Urinary bladder (tissue), 4 donors: ENCODE measurements around the gene DIRAS1. TPM values are rescaled to one million over a fixed set of nuclear protein-coding genes. Genes with fewer than 3 reads are reported as not detected.

ENCODE experiments used
- DNase-seq: peaks from one replicate; pipeline ENCODE4 v3.0.0-alpha.2; 2015; ENCODE audit errors: extremely low spot score
- H3K27ac ChIP-seq: one replicate; pipeline ENCODE4 v1.5.1; 2013; ENCODE audit warnings: low read depth, mild to moderate bottlenecking, moderate library complexity
- H3K36me3 ChIP-seq: one replicate; pipeline ENCODE4 v1.6.1; 2013; ENCODE audit warnings: mild to moderate bottlenecking, moderate library complexity; ENCODE audit not compliant: insufficient read depth
- H3K4me1 ChIP-seq: one replicate; pipeline ENCODE4 v1.6.1; 2013; ENCODE audit warnings: mild to moderate bottlenecking, moderate library complexity; ENCODE audit not compliant: insufficient read depth
- H3K4me3 ChIP-seq: one replicate; pipeline ENCODE4 v1.5.1; 2013; ENCODE audit warnings: low read depth, low read length
- WGBS: extraction: QIAGEN DNeasy Blood & Tissue Kit; methylation state at CpG from one replicate; pipeline ENCODE4 v1.1.7; 2013; 5-methylcytosine and 5-hydroxymethylcytosine counted together
- polyA plus RNA-seq: library from polyadenylated mRNA; stranded (reverse); fragments of 200-250 nt; gene quantifications from one replicate; pipeline ENCODE4 v1.2.3, GENCODE V29; 2013
- total RNA-seq: library from RNA; depleted of rRNA; stranded (reverse); fragments of >200 nt; gene quantifications from one replicate; pipeline ENCODE4 v1.2.3, GENCODE V29; 2014
- donor health status: healthy with polysubstance abuse.
- donor health status: healthy.

The DIRAS1 gene
- total and polyA plus RNA-seq, 2 donors: 3.2 to 13.3 TPM

DNA sequence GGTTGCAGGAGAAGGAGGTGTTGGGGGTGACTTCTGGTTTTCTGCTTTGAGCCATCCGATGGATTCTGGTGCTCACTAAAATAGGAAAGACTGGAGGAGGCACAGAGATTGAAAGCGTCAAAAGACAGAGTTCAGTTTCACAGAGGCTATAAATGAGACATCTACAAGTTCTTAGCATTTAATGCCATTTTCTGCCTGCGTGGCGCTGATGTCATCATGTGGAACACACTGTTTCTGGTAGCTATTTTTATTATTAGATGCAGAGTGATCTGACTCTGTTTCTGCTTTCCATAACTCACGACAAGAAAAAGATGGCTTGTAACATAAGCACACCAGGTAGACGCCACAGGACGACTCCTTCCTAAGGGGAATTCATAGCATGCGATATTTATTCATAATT is 21.9 kb upstream of the DIRAS1 start:
- Histone ChIP-seq H3K36me3 (no peaks in the 10 kb centered on the region), H3K4me3 (no peak overlapping the region), H3K4me1 (no peaks in the 10 kb centered on the region), H3K27ac (no peak overlapping the region)
- no peak for DNase-seq
- WGBS: 72% methylated on average over 8 of the region's 8 CpGs

DNA sequence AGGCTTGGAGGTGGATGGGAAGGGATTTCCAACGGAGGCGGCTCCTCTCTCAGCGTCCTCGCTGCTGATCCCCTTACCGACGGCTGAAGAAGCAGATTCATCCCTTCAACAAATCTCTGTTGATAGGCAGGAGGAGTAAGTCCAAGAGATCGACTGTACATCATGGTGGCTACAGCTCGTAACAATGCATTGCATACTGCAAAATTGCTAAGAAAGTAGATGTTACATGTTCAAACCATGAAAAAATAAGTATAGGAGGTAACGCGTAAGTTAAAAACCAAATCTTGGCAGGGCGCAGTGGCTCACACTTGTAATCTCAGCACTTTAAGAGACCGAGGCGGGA is 19.1 kb upstream of the DIRAS1 start:
- WGBS: 44% methylated on average over 13 of the region's 13 CpGs
- no peak overlapping the region for H3K4me3 ChIP-seq

DNA sequence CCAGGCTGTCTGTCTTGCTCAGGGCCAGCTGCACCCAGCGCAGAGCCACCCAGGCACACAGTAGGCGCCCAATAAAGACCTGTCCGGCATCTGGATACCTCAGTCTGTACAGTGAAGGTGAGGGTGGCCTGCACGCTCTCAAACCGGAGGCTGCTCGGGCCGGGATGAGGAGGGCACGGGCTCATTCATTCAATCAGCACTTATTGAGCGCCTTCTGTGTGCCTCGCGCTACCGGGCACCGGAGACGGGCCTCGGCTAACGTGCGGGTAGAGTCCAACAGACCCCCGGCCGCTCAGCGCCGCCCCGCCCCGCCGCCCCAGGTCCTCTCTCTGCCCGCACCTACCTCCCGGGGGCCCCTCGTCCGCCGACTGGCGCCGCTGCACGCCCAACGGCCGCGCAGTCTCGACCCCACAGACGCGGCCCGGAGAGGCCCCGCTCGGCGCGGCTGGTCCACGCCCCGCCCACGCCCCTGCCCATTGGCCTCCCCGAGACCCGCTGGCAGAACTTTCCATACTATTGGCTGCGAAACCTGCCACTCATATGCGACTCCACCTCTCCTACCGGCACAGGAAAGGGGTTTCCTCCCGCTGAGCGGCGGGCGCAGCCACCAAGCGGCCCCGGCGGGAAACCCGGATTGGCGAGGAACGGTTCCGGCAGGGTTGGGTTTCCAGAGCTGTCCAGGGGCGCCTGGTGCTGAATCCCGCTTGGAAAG is 18.6 kb upstream of the DIRAS1 start, which contains the start of gene SLC39A3:
Gene SLC39A3, minus strand, starts transcription at position 416 of the 712 bp plus-strand sequence. CDS start 2,760 bp downstream, outside the sequence.
- Histone ChIP-seq H3K4me3 (peak within 1 kb of the TSS; percentile 97), H3K27ac (no peak within 1 kb of the TSS), H3K4me1 (no peaks in the 10 kb centered on the region), H3K36me3 (peaks cover 2% of the 10 kb centered on the region)
- under 1% methylated on average over 64 of the region's 64 CpGs for whole genome bisulfite sequencing
- peak; percentile 95 for DNase-seq

More for the DNA sequence above, 19.1 kb upstream of the DIRAS1 start:
- H3K27ac ChIP-seq: no peak overlapping the region
- H3K4me1 ChIP-seq: no peaks in the 10 kb centered on the region
- peaks cover 2% of the 10 kb centered on the region for H3K36me3 ChIP-seq
- DNase-seq: no peak

DNA sequence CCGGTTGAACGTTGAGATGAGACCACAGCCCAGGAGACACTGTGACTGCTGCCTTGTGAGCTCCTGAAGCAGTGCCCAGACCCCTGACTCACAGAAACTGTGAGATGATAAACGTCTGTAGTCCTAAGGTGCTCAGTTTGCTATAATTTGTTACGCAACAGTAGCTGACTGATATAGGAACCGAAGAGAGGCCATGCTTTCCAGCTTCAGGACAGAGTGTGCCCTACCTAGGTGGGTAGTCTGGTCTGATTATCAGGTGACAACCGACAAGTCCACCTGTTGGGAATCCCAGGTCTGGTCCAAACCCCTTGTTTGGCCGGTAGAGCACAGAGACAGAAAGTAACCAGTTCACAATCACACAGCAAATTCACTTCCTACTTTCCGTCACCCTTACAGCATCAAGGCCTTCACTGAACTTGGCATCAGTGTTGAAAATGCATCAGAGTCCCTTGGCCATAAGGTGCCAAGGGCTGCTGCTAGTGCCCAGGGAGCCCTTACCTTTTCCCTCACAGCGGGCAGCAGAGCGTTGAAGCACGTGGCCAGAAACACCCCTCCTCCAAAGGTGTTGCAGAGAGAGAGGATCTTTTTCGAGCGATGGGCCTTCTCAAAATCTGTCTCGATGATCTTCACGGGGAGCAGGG is 15.5 kb upstream of the DIRAS1 start:
- H3K27ac ChIP-seq: no peak overlapping the region
- H3K4me1 ChIP-seq: no peaks in the 10 kb centered on the region
- peaks cover 2% of the 10 kb centered on the region for H3K36me3 ChIP-seq
- 96% methylated on average over 15 of the region's 15 CpGs for WGBS
- H3K4me3 ChIP-seq: no peak overlapping the region
- DNase-seq: no peak

DNA sequence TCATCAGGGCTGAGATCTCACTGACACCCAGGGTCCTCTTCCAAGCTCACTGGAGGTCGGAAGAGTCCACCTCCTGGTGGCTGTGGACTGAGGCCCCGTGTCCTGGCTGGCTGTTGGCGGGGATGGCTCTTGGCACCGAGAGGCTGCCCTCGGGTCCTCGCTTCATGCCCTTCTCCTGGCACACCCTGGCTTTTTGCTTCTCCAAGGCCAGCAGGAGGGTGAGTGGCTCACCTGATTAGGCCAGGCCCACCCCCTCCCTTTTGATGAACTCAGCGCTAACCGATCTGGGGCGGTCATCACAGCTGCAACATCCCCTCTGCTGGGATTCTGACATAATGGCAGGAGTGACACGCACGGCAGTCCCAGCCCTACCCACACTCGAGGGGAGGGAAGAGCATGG is 14.2 kb upstream of the DIRAS1 start:
- WGBS: 96% methylated on average over 12 of the region's 12 CpGs
- no peak overlapping the region for H3K27ac ChIP-seq

DNA sequence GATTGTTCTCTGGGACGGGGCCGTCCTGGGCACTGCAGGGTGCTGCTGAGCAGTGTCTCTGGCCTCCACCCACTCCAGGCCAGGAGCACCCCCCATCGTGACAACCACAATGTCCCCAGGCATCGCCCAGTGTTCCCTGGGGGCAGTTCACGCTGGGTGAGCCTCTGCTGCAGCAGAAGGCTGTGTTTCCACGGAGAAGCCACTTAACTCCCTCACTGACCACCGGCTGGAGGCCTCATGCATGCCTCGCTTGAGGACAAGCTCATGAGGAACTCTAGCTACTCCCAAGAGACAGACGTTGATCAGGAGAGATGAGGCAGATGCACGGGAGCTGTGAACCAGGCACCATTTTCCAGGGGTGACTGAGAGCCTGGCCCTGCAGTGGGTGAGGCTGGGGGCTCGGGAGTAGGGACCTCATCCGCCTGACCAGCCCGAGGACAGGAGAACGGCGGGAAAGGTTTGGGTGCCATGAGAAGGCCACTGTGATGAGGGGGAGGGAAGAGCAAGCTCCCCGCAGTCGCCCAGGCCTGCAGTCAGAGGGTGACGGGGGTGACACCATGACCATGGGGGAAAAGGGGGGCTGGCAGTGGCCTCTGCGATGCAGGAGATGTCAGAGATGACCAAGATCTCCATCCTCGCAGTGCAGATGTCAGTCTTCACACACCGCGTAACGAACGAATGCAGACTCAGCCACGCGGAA is 13.6 kb upstream of the DIRAS1 start:
- no peak overlapping the region for H3K4me3 ChIP-seq
- H3K27ac ChIP-seq: no peak overlapping the region
- 90% methylated on average over 26 of the region's 26 CpGs for WGBS
- no peaks in the 10 kb centered on the region for H3K4me1 ChIP-seq
- peaks cover 2% of the 10 kb centered on the region for H3K36me3 ChIP-seq
- no peak for DNase-seq

More for the DNA sequence above, 14.2 kb upstream of the DIRAS1 start:
- H3K4me3 ChIP-seq: no peak overlapping the region
- H3K36me3 ChIP-seq: peaks cover 2% of the 10 kb centered on the region
- H3K4me1 ChIP-seq: no peaks in the 10 kb centered on the region
- no peak for DNase-seq

DNA sequence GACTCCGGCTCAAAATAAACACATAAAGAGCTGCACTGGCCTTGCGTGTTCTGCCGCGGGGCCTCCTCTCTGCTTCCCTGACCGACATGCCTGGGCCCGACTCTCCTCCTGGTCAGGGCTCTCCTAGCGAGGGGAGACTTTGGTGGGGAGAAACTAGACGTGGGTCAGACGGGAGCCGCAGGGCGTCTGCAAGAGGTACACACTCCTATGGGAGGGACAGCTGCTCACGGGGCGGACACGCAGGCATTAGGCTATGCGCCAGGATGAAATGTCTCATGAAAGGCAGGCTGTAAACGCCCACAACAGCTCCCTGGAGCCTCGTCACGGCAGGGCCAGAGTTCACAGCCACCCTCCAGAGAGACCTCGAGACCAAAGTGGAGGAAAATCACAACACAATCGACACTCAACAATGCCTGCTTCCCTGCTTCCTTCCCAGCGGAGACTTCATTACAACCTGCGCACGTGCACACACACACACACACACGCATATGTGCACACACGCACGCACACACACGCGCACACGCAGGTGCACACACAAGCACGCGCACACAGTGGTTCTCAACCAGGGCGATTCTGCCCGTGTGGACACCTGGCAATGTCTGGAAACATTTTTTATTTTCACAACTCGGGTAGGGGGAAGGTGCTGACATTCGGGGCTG is 12.9 kb upstream of the DIRAS1 start:
- no peak for DNase-seq
- H3K27ac ChIP-seq: no peak overlapping the region
- no peaks in the 10 kb centered on the region for H3K4me1 ChIP-seq
- H3K4me3 ChIP-seq: no peak overlapping the region
- 78% methylated on average over 35 of the region's 35 CpGs for WGBS
- H3K36me3 ChIP-seq: peaks cover 2% of the 10 kb centered on the region

DNA sequence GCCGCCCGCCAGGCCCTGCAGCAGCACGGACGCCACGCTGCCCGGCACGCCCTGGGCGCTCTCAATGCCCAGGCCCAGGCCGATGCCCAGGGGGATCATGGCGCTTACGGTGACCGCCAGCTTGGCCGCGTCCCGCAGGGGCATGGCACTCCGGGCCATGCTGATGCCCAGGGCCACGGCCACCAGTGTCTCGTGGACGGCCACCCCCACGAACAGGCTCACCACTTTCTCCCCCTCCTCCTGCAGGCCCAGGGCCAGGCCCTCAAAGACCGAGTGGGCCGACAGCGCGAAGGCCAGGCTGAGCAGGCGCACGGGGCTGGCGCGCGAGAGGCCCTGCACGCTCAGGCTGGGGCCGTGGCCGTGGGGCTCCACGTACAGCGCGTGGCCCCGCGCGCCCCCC is 11.7 kb upstream of the DIRAS1 start:
- Histone ChIP-seq H3K36me3 (peaks cover 2% of the 10 kb centered on the region), H3K4me1 (no peaks in the 10 kb centered on the region), H3K27ac (no peak overlapping the region), H3K4me3 (no peak overlapping the region)
- WGBS: 95% methylated on average over 38 of the region's 38 CpGs
- no peak for DNase-seq

DNA sequence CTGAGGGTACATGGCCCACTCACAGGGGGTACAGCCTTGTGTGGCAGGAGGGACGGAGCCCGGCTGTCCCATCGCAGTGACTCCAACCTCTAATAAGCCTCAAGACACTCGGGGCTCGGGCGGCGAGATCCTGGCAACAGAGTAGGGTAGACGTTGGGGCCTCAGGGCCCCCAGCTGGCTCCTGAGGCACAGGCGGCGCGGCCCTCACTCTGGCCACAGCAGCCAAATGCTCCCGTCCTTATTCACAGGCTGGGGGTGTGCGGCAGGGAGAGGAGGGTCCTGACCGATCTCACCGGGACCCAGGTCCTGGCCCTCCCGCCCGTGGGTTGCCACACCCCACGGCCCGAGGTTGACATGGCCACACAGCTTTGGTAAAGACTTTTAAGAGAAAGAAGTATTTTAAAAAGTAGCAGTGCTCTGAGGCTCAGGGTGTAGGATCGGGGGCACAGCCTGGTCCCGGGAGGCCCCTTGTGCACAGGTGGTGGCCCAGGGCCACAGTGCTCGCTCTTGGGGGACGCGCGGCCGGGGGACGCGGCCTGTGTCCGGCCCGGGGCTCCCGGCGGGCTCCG is 11.1 kb upstream of the DIRAS1 start:
- Histone ChIP-seq H3K4me1 (no peaks in the 10 kb centered on the region), H3K27ac (no peak overlapping the region), H3K4me3 (no peak overlapping the region), H3K36me3 (peaks cover 2% of the 10 kb centered on the region)
- WGBS: 95% methylated on average over 33 of the region's 33 CpGs
- DNase-seq: no peak

DNA sequence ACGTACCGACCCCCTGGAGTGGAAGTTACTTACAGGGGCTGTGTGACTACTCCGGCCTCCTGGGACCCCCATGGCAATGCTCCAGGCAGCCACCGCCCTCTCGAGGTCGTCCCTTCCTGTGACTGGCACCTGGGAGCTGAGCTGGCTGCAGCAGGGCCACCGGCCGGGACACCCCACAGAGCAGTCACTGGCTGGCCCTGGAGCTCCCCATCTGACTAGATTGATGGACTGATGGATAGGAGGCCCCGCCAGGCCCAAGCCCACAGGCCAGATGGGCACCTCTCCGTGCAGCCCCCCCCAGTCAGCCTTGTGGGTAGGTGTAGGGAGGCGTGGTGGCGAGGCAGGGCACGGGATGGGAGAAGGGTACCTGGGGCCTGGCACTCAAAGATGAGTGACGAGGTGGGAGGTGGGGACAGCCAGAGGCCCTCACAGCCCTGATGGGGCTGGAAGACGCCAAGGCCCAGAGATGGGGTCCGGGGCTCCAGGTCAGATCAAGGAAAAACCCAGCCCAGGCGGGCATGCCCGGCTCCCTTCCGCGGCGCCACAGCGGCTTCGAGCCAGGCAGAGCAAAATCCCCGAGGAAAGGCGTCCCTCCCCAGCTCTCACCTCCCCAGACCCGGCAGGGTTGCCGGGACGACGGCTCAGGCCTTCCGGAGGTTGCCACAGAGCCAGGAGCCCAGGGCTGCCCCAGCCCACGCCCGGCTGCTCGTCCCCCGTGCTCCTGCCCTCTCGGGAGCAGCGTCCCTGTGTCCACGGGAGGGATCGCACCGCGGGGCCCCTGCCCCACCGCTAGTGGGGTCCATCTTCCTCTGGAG is 10.2 kb upstream of the DIRAS1 start:
- WGBS: 89% methylated on average over 41 of the region's 41 CpGs
- no peaks in the 10 kb centered on the region for H3K4me1 ChIP-seq
- no peaks in the 10 kb centered on the region for H3K36me3 ChIP-seq
- no peak for DNase-seq
- H3K27ac ChIP-seq: no peak overlapping the region
- no peak overlapping the region for H3K4me3 ChIP-seq

DNA sequence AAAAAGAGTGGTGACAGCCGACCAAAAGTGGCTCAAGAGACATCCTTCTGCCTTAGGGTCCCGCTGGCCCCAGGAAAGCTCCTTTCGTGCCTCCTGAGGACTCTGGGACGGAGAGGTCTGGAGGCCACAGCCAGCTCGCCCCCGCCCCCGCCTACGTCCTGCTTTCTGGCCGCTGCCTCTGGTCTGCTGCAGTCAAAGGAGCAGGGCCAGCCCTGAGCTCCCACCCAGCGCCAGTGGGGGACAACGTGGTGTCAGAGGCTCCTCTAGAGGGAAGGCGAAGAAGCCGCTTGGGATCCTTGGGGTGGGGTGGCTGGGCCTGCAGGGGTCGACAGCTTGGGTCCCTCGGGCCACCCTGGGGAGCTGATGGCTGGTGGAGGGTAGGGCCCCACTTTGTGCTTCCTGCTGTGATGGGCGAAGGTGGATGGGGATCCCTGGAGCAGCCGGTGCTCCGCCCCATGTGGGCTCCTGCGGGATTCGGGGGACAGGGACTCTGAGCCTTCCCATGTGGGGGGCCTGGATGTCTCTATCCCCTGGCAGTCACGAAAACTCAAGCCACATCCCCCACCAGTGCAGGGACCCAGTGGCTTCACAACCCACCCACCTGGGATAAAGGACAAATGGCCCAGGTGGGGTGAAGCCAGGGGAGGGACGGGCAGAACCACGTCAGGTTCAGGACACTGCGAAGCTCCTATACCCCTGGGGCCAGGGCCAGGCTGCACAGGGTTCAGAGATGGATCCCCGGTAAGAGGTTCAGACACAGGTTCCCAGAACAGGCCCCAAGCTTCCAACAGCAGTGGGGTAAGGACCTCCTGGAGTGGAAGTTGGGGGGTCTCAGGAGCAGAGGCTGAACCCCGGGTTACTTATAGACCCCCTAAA is 9.0 kb upstream of the DIRAS1 start:
- 89% methylated on average over 26 of the region's 26 CpGs for WGBS
- no peaks in the 10 kb centered on the region for H3K4me1 ChIP-seq

DNA sequence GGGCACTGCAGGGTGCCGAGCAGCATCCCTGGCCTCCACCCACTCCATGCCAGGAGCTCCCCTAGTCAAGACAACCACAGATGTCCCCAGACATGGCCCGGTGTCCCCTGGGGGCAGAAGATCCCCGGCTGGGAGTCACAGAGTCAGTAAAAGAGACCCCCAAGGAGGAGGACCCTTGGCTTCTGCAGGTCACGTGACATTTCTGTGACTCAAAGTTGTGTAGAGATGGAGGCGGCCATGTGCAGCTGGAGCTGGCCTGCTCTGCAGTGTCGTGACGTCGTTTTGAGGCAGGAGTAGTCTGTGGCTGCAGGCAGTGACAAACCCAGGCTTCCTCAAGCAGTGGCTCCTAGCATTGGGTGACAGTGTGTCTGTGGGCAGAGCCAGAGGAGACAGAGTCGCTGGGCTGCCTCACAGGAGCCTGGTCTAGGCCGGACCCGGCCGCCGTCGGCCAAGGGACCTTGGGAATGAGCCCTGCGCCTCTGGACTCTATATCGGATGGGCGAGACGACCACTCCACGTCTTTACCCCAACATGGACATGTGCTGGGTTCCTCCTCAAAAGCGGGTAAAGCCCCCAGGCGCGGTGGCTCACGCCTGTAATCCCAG is 7.7 kb upstream of the DIRAS1 start:
- H3K36me3 ChIP-seq: no peaks in the 10 kb centered on the region
- 87% methylated on average over 23 of the region's 23 CpGs for WGBS
- DNase-seq: no peak
- H3K4me1 ChIP-seq: no peaks in the 10 kb centered on the region
- H3K27ac ChIP-seq: no peak overlapping the region
- H3K4me3 ChIP-seq: no peak overlapping the region

More for the DNA sequence above, 9.0 kb upstream of the DIRAS1 start:
- Histone ChIP-seq H3K36me3 (no peaks in the 10 kb centered on the region), H3K4me3 (no peak overlapping the region), H3K27ac (no peak overlapping the region)
- DNase-seq: no peak
